DND-41 (cell line): ENCODE measurements around the gene UBE2L6.

Experiments
- CTCF ChIP-seq: IDR thresholded peaks from 2 replicates; pipeline ENCODE4 v1.5.1; 2012; ENCODE audit warnings: borderline replicate concordance, low read length, moderate library complexity, mild to moderate bottlenecking; ENCODE audit not compliant: poor library complexity, severe bottlenecking; ENCODE audit errors: extremely low read depth
- EZH2 ChIP-seq: IDR thresholded peaks from 3 replicates; pipeline ENCODE4 v1.6.1; 2012; ENCODE audit warnings: borderline replicate concordance, low read depth, mild to moderate bottlenecking, moderate library complexity, low read length, inconsistent platforms; ENCODE audit not compliant: severe bottlenecking

- TF ChIP-seq CTCF: no peak
- TF ChIP-seq EZH2: no peak
Observed at GRCh38 chr11:57536947-57537619, 30.4 kb downstream of the UBE2L6 start, which contains the start of gene SMTNL1.
